CD14-positive monocyte (primary cell): ENCODE results near the gene NATD1. TPM values are rescaled to one million over a fixed set of nuclear protein-coding genes. Genes with fewer than 3 reads are reported as not detected.

Experiments used
- DNase-seq, 3 donors: peaks; one replicate each; pipeline ENCODE4 v3.0.0-alpha.2; 2011 to 2022
- H2AFZ ChIP-seq: 2 replicates; pipeline ENCODE4 v1.6.0; 2012; ENCODE audit warnings: mild to moderate bottlenecking, low read depth, low read length, inconsistent platforms; ENCODE audit not compliant: insufficient read depth, poor library complexity, severe bottlenecking
- H3K27ac ChIP-seq, 2 donors: 1 replicate in 1 of 2; 2 replicates in 1 of 2; pipeline ENCODE4 v1.5.1; 2012 to 2013; ENCODE audit warnings: low read length in 2 of 2, control low read depth in 1 of 2, inconsistent platforms in 1 of 2, low read depth in 1 of 2, mild to moderate bottlenecking in 1 of 2
- H3K27me3 ChIP-seq, 2 donors: one replicate each; pipeline versions ENCODE4 v1.6.0 to v1.6.1; 2011 to 2013; ENCODE audit warnings: low read length in 2 of 2; ENCODE audit not compliant: control insufficient read depth in 2 of 2, insufficient read depth in 2 of 2
- H3K36me3 ChIP-seq, 2 donors: replicated peaks in 1 of 2; 1 replicate in 1 of 2; 2 replicates in 1 of 2; pipeline versions ENCODE4 v1.5.1 to v1.6.1; 2012 to 2013; ENCODE audit warnings: low read length in 2 of 2, control low read depth in 1 of 2, inconsistent platforms in 1 of 2, mild to moderate bottlenecking in 1 of 2; ENCODE audit not compliant: insufficient read depth in 2 of 2, control insufficient read depth in 1 of 2
- H3K4me1 ChIP-seq, 2 donors: 1 replicate in 1 of 2; 2 replicates in 1 of 2; pipeline versions ENCODE4 v1.5.1 to v1.6.1; 2012 to 2013; ENCODE audit warnings: low read length in 2 of 2, control low read depth in 1 of 2, inconsistent platforms in 1 of 2, mild to moderate bottlenecking in 1 of 2, moderate library complexity in 1 of 2; ENCODE audit not compliant: insufficient read depth in 2 of 2, control insufficient read depth in 1 of 2
- H3K4me2 ChIP-seq: replicated peaks from 2 replicates; pipeline ENCODE3; 2012; ENCODE audit warnings: low read length, moderate library complexity, mild to moderate bottlenecking; ENCODE audit not compliant: poor library complexity, severe bottlenecking; ENCODE audit errors: extremely low read depth
- H3K4me3 ChIP-seq, 3 experiments: fragments of 200-600 bp in 1 of 3; sonication (generic) in 1 of 3; replicated peaks in 1 of 3; 1 replicate in 2 of 3; 2 replicates in 1 of 3; pipeline ENCODE4 v1.5.1; 2011 to 2013; ENCODE audit warnings: low read length in 3 of 3, mild to moderate bottlenecking in 3 of 3, control low read depth in 2 of 3, low read depth in 2 of 3, inconsistent platforms in 1 of 3, moderate library complexity in 1 of 3
- H3K79me2 ChIP-seq: 2 replicates; pipeline ENCODE4 v1.6.0; 2012; ENCODE audit warnings: mild to moderate bottlenecking, control low read depth, inconsistent platforms, low read length, moderate library complexity; ENCODE audit not compliant: insufficient read depth
- H3K9ac ChIP-seq: 2 replicates; pipeline ENCODE4 v1.6.0; 2017; ENCODE audit warnings: low read length, mild to moderate bottlenecking; ENCODE audit not compliant: insufficient read depth, poor library complexity, severe bottlenecking
- H3K9me3 ChIP-seq, 2 donors: replicated peaks in 1 of 2; 1 replicate in 1 of 2; 2 replicates in 1 of 2; pipeline versions ENCODE4 v1.5.1 to v1.6.1; 2012 to 2013; ENCODE audit warnings: low read length in 2 of 2, control low read depth in 1 of 2; ENCODE audit not compliant: control insufficient read depth in 1 of 2, insufficient read depth in 1 of 2
- H4K20me1 ChIP-seq: 2 replicates; pipeline ENCODE4 v1.6.0; 2012; ENCODE audit warnings: mild to moderate bottlenecking, low read length, control low read depth, moderate library complexity; ENCODE audit not compliant: insufficient read depth
- H3K27ac Mint-ChIP-seq, 7 donors: one replicate each; pipeline ENCODE4 v1.8.0; 2020; ENCODE audit warnings: mild to moderate bottlenecking in 7 of 7, mixed read lengths in 7 of 7, moderate library complexity in 6 of 7, inconsistent platforms in 2 of 7
- H3K27me3 Mint-ChIP-seq, 3 donors: one replicate each; pipeline ENCODE4 v1.8.0; 2021 to 2022; ENCODE audit warnings: low read depth in 3 of 3, mild to moderate bottlenecking in 3 of 3, mixed read lengths in 3 of 3, moderate library complexity in 3 of 3, inconsistent platforms in 1 of 3
- H3K36me3 Mint-ChIP-seq, 2 donors: one replicate each; pipeline ENCODE4 v1.8.0; 2020; ENCODE audit warnings: mixed read lengths in 2 of 2, inconsistent platforms in 1 of 2, mild to moderate bottlenecking in 1 of 2
- H3K4me1 Mint-ChIP-seq: one replicate; pipeline ENCODE4 v1.8.0; 2020; ENCODE audit warnings: mild to moderate bottlenecking, mixed read lengths
- H3K4me3 Mint-ChIP-seq, 2 donors: one replicate each; pipeline ENCODE4 v1.8.0; 2020; ENCODE audit warnings: mild to moderate bottlenecking in 2 of 2, mixed read lengths in 2 of 2, moderate library complexity in 1 of 2
- H3K9me3 Mint-ChIP-seq, 7 donors: one replicate each; pipeline ENCODE4 v1.8.0; 2020 to 2022; ENCODE audit warnings: mixed read lengths in 7 of 7, mild to moderate bottlenecking in 6 of 7, moderate library complexity in 6 of 7, inconsistent platforms in 2 of 7
- WGBS: methylation state at CpG from one replicate; pipeline ENCODE4 v1.1.5; 2013; ENCODE audit warnings: missing lambda C conversion rate; ENCODE audit not compliant: insufficient coverage; 5-methylcytosine and 5-hydroxymethylcytosine counted together
- intact Hi-C, 2 donors: fragments of 100-400 bp; cut with micrococcal nuclease; formaldehyde crosslinking; loops; one replicate each; pipeline versions ENCODE4 v1.15.0 to v1.15.1; 2023
- polyA plus RNA-seq, 3 donors: library from polyadenylated mRNA; depleted of rRNA in 1 of 3; unstranded in 2 of 3; stranded (reverse) in 1 of 3; fragments of 300-500 nt in 2 of 3; fragments of >200 nt in 1 of 3; fragmentation: Illumina TruSeq in 2 of 3; gene quantifications; 1 replicate in 2 of 3; 2 replicates in 1 of 3; pipeline ENCODE4 v1.2.3, GENCODE V29; 2012 to 2021
- TF ChIP-seq, protein P1 (sequence below): fragments of 200-600 bp; IDR thresholded peaks from one replicate; pipeline ENCODE4 v1.8.0; 2022; ENCODE audit warnings: antibody characterized with exemption, mild to moderate bottlenecking

Gene NATD1
- polyA plus RNA-seq, 3 donors: 3.0 to 13.6 (median 3.8) TPM

GRCh38 chr17:21239680-21240368, 13.4 kb downstream of the NATD1 start:
- Histone ChIP-seq H3K4me1 (peaks cover 0 to 11% of the 10 kb centered on the region in 2 donors), H3K79me2 (no peaks in the 10 kb centered on the region), H3K9me3 (no peaks in the 10 kb centered on the region), H3K9ac (no peak overlapping the region), H3K27ac (no peak overlapping the region), H3K4me3 (no peak overlapping the region), H4K20me1 (peaks cover 48% of the 10 kb centered on the region), H3K36me3 (peaks cover 15 to 27% of the 10 kb centered on the region in 2 donors), H3K4me2 (no peak overlapping the region), H2AFZ (no peak overlapping the region), H3K27me3 (no peaks in the 10 kb centered on the region)
- peak overlapping the region in 2 of 7 donors; percentile 20 to 63 for H3K27ac Mint-ChIP-seq
- intact Hi-C loops: no loop called here
- H3K4me3 Mint-ChIP-seq: no peak overlapping the region
- DNase-seq: peak in 1 of 3 donors; percentile 14
- TF ChIP-seq, protein P1, sequence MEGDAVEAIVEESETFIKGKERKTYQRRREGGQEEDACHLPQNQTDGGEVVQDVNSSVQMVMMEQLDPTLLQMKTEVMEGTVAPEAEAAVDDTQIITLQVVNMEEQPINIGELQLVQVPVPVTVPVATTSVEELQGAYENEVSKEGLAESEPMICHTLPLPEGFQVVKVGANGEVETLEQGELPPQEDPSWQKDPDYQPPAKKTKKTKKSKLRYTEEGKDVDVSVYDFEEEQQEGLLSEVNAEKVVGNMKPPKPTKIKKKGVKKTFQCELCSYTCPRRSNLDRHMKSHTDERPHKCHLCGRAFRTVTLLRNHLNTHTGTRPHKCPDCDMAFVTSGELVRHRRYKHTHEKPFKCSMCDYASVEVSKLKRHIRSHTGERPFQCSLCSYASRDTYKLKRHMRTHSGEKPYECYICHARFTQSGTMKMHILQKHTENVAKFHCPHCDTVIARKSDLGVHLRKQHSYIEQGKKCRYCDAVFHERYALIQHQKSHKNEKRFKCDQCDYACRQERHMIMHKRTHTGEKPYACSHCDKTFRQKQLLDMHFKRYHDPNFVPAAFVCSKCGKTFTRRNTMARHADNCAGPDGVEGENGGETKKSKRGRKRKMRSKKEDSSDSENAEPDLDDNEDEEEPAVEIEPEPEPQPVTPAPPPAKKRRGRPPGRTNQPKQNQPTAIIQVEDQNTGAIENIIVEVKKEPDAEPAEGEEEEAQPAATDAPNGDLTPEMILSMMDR: peak; percentile 63
- peaks cover 0 to 5% (median 0%) of the 10 kb centered on the region in 7 donors for H3K9me3 Mint-ChIP-seq
- peaks cover 15 to 35% of the 10 kb centered on the region in 2 donors for H3K36me3 Mint-ChIP-seq
- 94% methylated on average over 5 of the region's 12 CpGs for WGBS
- peaks cover 0 to 4% (median 3%) of the 10 kb centered on the region in 3 donors for H3K27me3 Mint-ChIP-seq
- H3K4me1 Mint-ChIP-seq: peaks cover 10% of the 10 kb centered on the region

- H3K9ac ChIP-seq: no peak overlapping the region
- Mint-ChIP-seq H3K36me3 (peaks cover 2 to 14% of the 10 kb centered on the region in 2 donors), H3K27ac (no peak overlapping the region), H3K27me3 (peaks cover 0 to 7% (median 6%) of the 10 kb centered on the region in 3 donors), H3K4me1 (peaks cover 15% of the 10 kb centered on the region), H3K9me3 (peaks cover 5 to 20% (median 15%) of the 10 kb centered on the region in 7 donors), H3K4me3 (no peak overlapping the region)
- no peak for DNase-seq
- H3K36me3 ChIP-seq: no peaks in the 10 kb centered on the region
- no peak overlapping the region for H2AFZ ChIP-seq
- 100% methylated on average over 1 of the region's 1 CpG for WGBS
- TF ChIP-seq, protein P1: no peak
- H3K4me3 ChIP-seq: no peak overlapping the region
- peaks cover 14 to 18% of the 10 kb centered on the region in 2 donors for H3K9me3 ChIP-seq
- H4K20me1 ChIP-seq: peaks cover 13% of the 10 kb centered on the region
- H3K4me1 ChIP-seq: peaks cover 0 to 11% of the 10 kb centered on the region in 2 donors
- intact Hi-C loops: no loop called here
- H3K79me2 ChIP-seq: no peaks in the 10 kb centered on the region
- no peaks in the 10 kb centered on the region for H3K27me3 ChIP-seq
- H3K27ac ChIP-seq: no peak overlapping the region
- no peak overlapping the region for H3K4me2 ChIP-seq
These were observed 17.3 kb downstream of the NATD1 start for GRCh38 chr17:21235921-21236320.
